Suppressor macrophage treated with lipopolysaccharide for 4 hours (primary cell): ENCODE data around the gene ZNF598.
A peak's percentile ranks its signal among the peaks of the same experiment; 100 is the strongest.

Source experiments
- DNase-seq: peaks from one replicate; pipeline ENCODE4 v3.0.0-alpha.2; 2020

The ZNF598 gene

DNA sequence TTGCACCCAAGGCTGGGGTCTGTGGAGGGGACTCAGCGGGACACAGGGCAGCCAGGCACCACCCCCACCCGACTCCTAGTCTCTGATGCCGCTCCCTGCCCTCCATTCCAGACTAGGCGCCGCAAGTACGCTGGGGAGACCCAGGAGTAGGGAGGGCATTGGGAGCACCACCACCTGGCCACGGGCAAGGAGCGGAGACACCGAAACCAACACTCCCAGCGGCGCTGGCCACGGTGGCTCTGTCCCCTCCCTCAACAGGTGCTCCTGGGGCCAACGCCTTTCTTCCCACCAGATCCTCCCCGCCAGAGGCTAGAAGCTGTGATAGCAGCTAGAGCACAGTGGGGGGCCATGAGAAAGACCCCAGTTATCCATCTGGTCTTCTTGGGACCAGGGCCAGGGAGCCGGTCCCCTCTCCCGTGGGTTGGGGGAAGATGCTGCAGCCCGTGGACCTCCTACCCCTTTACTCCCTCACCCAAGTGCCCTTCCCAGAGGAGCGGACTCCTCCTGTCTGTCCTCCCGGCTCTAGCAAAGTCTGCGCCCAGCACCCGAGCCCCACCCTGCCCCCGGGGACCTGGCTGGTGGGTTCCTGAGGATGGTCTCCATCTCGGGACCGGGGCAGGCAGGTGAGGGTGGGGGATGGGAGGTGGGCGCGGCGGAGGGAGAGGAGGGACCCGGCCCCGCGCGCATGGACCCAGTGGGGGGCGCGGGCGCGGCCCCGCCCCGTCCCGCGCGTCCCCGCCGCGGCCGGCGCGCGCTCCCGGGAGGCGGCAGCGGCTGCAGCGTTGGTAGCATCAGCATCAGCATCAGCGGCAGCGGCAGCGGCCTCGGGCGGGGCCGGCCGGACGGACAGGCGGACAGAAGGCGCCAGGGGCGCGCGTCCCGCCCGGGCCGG lies 20.2 kb downstream of the ZNF598 start, which contains the start of gene SYNGR3:
SYNGR3 (plus strand) TSS at position 762 of the 892 bp plus-strand sequence. CDS start 133 bp downstream, outside the sequence.
- DNase-seq, result no peak

DNA sequence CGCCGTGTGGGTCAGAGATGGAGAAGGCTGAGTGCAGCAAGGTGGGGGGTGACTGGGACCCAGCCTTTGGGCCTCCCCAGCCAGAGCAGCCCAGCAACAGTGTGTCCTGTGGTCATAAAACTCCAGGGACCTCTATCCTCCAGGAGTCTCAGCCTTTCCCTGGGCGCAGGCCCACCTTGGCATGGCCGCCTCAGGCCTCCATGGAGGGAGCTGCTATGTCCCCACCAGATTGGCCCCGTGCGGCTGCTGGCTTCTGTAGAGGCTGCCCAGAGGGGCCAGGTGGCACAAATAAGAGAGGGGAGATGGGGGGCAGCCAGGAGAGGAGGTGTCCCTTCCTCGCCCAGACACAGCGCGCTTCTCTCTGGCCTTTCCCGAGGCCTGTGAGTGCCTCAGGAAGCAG lies 22.4 kb downstream of the ZNF598 start:
- DNase-seq, result no peak

DNA sequence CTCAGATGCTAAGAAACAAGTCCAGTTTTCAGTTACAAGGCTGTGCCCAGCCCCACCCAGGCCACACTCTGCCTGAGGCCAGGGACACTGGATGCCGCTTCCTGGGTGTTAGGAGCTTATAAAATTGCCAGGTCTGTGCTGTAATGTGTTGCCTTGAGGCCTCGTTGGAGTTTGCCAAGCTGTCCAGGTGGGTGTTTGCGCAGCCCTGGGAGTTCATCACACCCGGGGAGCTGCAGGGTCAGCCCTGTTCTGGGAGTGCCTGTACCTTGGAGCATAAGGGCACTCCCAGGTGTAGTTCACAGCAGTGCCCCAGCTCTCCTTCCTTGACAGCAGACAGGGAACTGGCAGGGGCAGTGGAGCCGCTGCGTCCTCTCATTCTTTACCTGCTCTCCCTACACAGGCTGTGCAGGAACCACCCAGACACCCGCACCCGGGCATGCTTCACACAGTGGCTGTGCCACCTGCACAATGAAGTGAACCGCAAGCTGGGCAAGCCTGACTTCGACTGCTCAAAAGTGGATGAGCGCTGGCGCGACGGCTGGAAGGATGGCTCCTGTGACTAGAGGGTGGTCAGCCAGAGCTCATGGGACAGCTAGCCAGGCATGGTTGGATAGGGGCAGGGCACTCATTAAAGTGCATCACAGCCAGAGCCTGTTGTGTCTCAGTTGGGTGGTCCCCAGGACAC lies 24.0 kb downstream of the ZNF598 start:
- DNase-seq, result no peak

DNA sequence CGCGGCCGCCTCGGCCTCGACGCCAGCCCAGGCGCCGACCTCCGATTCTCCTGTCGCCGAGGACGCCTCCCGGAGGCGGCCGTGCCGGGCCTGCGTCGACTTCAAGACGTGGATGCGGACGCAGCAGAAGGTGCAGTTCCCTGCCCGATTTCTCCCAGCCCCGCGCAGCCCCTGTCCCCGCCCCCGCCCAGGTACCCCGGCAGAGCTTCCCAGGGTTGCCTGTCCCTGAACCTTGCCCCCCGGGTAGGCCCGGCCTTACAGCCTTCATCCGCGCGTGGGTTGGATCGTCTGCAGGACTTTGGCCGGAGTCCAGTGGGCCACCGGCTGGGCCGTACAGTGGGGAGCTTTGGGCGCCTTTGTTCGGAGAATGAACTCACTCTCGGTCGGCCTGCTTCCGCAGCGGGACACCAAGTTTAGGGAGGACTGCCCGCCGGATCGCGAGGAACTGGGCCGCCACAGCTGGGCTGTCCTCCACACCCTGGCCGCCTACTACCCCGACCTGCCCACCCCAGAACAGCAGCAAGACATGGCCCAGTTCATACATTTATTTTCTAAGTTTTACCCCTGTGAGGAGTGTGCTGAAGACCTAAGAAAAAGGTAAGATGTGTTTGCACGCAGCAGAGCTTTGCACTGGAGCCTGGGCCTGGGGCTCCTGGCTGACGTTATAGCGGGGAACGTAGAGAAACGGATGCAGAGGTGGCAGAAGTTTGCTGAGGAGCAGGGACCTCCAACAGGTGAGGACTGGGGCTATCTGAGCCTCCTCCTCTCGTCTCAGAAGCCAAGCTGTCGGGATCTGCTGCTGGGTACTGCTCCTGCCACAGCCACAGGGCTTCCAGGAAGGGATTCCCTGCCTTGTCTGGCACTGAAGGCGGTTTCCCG lies 25.0 kb downstream of the ZNF598 start:
- no peak for DNase-seq

DNA sequence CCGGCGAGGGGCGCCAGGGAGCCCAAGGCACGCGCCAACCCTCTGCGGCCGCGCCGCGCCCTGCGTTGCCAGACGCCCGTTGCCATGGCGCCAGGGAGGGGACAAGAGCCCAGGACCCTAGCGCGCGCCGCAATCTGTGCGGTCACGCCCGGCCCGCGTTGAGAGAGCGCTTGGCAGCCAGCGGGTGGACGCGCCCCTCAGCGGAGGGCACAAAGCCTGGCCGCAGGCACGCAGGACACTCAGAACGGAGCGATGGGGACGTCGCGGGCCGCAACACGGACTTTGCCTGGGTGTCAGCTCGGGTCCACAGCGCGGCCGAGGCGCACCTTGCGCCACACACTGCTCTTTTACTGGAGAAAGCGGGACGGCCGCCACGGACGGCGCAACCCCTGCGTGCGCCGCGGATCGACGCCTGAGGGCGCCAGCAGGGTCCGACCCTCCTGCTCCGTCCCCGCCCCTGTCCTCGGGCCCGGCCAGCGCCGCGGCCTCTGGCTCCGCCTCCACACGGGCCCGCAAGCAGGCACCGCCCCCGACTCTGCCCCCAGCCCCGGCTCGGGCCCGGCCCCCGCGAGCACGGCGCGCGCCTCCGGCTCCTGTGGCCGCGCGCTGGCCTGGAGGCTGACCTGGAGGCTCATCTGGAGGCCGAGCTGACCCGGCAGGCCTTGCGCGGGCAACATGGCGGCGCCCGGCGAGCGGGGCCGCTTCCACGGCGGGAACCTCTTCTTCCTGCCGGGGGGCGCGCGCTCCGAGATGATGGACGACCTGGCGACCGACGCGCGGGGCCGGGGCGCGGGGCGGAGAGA lies 25.9 kb downstream of the ZNF598 start, which contains the start of gene GFER:
GFER (plus strand) TSS at position 650 of the 803 bp plus-strand sequence; CDS start at position 676, 26 bp downstream.
- peak; percentile 96 for DNase-seq

DNA sequence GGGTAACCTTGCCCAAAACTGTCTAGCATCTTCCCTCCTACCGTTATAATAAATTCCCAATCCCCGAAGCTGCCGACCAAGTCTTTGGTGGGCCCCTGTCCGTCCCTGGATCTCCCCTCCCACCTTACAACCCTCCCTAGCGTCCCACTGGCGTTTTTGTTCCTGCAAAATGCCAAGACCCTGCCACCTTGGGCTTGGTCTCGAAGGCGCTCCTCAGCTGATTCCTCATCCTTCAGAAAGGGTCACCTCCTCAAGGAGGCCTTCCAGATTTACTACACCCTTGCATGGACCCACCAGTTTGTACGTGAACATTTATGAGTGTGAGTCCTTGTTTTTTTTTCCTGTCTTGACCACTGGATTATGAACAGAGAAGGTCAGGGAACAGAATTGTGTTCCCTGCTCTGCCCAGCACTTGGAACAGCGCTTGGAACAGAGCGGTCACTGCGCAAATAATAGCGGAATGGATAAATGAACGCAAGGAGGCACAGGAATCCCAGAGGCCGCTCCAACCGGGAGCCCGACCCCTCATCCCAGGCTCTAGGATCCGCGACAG lies 26.6 kb downstream of the ZNF598 start:
- no peak for DNase-seq

DNA sequence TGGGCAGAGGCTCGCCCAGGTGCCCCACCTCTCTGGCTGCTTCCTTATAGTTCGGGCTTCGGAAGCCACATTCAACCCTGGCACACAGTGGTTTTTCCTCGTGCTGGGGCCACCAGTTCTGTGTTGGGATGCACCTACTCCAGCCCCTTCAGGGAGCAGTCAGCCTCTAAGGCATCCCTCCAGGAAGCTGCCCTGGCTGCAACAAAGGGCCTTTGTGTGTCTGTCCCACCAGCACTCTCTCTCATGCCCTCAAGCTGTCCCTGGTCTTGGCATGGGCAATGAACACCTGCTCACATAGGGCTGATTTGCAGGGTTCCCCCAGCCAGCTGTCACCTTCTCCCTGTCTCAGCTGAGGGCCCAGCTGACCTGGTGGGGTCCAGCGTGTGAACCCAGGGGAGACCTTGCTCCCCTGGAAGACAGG lies 27.6 kb downstream of the ZNF598 start:
- DNase-seq, result no peak

GRCh38 chr16:1981398-1981836 lies 28.2 kb downstream of the ZNF598 start, which contains the start of gene NOXO1:
NOXO1 (minus strand) TSS chr16:1981469; CDS start chr16:1981179, 290 bp downstream.
- DNase-seq, result no peak

- DNase-seq, result no peak
These were observed 28.9 kb downstream of the ZNF598 start for GRCh38 chr16:1980770-1981087.

DNA sequence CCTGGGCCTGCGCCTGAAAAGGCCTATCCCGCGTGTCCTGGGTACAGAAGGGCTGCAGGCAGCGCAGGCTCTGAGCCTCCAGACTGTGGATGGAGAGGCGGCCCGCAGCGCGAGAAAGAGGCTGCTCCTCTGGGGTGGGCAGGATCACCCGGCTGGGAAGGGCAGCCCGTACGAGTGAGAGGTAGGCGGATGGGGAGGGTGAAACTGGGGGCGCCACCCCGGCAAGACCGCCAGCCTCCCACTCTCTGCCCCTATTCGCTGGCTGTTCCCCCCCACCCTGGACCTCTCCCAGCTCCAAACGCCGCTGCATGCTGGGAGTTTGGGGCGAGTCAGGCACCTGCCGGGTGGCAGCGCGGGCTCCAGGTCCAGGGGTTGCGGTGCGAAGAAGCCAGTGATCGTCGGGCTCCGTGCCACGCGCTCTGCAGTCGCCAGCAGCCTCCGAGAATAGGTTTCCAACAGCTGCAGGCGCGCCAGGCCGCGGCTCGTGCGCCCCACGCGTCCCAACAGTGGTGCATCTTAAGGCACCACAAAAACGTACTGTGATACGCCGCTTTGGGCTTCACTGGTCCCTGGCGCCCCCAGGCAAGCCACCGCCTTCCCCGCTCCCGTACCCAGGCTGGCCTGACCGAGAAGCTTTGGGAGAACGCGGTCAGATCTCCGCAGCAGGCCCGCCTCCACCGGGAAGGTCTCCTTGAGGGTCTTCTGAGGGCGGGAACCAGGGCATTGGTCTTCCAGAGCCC lies 29.4 kb downstream of the ZNF598 start:
- no peak for DNase-seq

DNA sequence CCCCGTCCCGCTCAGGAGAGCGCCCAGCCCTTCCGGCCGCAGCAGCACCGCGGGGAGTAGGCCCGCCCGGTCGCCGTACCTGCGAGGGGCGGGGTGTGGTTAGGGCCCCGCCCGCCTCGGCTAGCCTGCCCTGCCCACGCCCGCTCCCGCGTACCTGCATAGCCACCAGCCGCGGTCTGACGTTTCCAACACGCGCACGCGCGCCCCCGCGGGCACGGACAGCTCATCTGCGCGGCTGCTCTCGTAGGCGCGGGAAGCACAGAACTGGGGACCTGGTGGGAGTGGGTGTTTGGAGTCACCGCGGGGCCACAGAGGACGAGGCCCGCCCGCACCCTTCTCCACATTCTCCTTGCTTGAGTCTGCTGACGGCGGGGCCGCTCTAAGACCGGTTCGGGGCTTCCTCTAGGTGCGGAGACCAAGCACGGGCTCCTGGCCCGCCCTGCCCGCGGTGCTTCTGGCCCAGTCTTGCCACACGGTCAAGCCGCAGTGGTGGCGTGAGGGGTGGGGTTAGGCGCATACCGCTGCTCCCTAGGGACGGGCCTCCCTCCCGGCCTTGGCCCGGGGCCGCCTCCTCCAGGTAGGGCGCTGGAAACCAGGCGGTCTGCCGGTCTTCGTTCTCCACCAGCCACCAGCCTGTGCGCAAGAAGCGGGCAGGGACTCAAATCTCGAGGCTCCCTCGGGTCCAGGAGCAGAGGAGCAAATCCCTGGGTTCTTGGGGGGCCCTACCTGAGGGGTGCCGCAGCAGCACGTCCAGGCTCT lies 30.2 kb downstream of the ZNF598 start:
- DNase-seq, result no peak

- no peak for DNase-seq
These were observed 31.0 kb downstream of the ZNF598 start for GRCh38 chr16:1978476-1979120.

DNA sequence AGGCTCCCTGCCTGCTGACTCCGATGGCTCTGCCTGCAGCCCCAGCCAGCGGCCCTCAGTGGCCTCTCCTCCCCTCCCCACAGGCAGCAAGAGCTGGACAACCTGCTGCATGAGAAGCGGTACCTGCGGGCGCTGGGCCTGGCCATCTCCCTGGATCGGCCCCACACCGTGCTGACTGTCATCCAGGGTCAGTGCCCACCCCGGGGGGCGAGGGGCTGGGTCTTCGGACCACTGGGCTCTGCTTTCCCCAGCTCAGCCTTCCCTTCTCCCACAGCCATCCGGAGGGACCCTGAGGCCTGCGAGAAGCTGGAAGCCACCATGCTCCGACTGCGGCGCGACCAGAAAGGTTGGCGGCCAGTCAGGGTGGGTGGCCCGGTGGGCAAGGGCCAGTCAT lies 31.7 kb downstream of the ZNF598 start:
- DNase-seq, result no peak

- DNase-seq, result no peak
These were observed 32.4 kb downstream of the ZNF598 start for GRCh38 chr16:1976951-1977874.

DNA sequence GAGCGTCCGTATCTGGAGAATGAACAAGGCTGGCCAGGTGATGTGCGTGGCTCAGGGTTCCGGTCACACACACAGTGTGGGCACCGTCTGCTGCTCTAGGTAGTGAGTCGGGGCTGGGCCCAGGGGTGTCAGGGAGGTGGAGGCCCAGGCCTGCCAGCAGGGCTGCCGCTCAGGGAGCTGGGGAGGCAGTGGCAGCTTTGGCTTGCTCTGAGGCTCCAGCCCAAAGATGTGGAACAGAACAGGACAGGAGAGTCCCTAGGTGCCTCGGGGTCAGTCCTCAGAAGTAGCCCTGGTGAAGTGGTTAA lies 33.5 kb downstream of the ZNF598 start:
- no peak for DNase-seq

DNA sequence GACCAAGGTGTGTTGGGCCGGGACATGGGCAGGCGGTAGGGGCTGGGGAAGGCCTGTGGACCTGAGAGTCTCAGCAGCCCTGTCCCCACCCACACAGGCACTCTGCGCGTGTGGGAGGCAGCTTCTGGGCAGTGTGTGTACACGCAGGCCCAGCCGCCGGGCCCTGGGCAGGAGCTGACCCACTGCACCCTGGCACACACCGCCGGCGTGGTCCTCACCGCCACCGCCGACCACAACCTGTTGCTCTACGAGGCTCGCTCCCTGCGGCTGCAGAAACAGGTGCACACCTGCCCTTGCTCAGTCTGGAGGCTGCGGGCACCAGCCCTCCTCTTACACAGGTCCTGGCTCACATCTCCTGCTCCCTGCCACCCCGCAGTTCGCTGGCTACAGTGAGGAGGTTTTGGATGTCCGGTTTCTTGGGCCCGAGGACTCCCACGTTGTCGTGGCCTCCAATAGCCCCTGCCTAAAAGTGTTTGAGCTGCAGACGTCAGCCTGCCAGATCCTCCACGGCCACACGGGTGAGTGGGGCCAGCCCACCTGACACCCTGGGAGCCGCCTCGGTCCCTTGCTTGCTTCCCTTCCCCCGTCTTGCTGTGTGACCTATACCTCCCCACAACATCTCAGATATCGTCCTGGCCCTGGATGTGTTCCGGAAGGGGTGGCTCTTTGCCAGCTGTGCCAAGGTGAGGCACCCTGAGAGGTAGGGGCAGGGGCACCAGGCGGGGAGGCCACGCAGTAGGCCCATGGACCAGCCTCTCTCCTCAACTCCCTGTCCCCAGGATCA lies 34.0 kb downstream of the ZNF598 start:
- DNase-seq, result no peak

DNA sequence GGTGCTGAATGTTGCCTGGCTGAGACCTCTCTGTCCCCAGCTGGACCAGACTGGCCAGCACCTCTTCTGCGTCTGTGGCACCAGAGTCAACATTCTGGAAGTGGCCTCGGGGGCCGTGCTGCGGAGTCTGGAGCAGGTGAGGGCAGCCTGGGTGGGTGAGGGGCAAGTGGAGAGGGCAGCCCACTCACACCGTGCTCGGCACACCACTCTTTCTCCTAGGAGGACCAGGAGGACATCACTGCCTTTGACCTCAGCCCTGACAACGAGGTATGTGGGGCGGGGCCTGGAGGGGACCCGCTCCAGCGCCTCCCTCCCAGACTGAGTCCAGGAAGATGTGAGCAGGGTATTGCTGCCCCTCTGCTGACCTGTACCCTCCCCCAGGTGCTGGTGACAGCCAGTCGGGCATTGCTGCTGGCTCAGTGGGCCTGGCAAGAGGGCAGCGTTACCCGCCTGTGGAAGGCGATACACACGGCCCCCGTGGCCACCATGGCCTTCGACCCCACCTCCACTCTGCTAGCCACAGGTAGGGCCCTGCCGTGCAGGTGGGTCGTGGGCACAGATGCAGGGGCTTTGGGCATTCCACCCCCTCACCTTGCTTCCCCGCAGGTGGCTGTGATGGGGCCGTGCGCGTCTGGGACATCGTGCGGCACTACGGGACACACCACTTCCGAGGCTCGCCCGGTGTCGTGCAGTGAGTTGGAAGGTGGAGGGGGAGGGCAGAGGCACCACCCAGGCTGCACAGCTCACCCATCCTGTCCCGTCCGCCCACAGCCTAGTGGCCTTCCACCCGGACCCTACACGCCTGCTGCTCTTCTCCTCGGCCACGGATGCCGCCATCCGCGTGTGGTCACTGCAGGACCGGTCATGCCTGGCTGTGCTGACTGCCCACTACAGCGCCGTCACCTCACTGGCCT lies 35.2 kb downstream of the ZNF598 start:
- no peak for DNase-seq
